ENCODE results near the gene RNF151. TPM values are rescaled to one million over a fixed set of nuclear protein-coding genes. Genes with fewer than 3 reads are reported as not detected.
"Not testable (repeated sequence)": the region's sequence is repeated elsewhere in the genome, so short reads cannot be mapped to it uniquely, and the experiment has no call there.

Gene RNF151
- total and polyA plus RNA-seq, 2 donors (not counting 1 experiment from before 2014, with no cell fraction given): not detected

DNA sequence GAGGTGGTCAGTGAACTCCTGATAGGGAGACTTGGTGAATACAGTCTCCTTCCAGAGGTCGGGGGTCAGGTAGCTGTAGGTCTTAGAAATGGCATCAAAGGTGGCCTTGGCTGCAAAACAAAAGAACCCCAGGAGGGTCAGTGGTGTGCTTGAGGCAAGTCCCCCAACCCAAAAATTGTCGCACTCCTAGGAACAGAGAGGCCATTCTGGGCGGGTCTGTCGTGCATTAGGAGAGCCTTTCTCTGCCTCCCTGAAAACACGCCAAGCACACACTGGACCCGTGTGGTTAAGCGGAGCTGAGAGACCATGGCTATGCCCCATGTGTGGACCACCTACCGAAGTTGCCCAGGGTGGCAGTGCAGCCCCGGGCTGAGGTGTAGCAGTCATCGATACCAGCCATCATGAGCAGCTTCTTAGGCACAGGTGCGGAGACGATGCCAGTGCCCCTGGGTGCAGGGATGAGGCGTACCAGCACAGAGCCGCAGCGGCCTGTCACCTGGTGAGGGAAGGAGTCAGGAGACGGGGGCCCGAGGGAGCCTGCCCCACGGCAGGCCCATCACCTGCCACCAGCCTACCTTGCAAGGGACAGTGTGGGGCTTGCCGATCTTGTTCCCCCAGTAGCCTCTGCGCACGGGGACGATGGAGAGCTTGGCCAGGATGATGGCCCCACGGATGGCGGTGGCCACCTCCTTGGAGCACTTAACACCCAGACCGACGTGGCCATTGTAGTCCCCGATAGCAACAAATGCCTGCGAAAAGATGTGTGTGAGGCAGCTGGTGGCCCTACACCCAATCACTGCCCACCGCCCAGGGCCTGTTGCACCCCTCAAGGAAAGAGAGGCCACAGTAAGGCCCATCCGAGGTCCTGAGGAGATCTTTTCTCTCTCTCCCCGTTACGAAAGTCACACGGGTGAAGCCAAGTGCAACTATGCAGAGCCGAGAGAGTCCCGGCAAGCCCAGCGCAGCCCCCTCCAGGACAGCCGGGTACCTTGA is 4.2 kb upstream of the RNF151 start:
- not testable (repeated sequence) for H3K9me3 ChIP-seq (ENCODE audit: control insufficient read depth, insufficient read depth, low read depth, low read length); H3K9ac ChIP-seq (ENCODE audit: insufficient read depth, low read length); DNase-seq (ENCODE audit: low read depth in 2 of 2); H3K27ac ChIP-seq (ENCODE audit: insufficient read depth, low read length); H4K20me1 ChIP-seq (ENCODE audit: control insufficient read depth, extremely low read depth, insufficient read depth, low read length); H3K4me1 ChIP-seq (ENCODE audit: control insufficient read depth, extremely low read depth, insufficient read depth, low read length); H2AFZ ChIP-seq (ENCODE audit: low read length); H3K27me3 ChIP-seq (ENCODE audit: control insufficient read depth, insufficient read depth, low read length)
- H3K4me3 ChIP-seq (replicated peaks in 1 of 4; ENCODE audit: control extremely low read depth in 1 of 4, insufficient read depth in 1 of 4, low read depth in 3 of 4, low read length in 4 of 4): peak overlapping the region; percentile 79 to 99 (median 86)
- H3K79me2 ChIP-seq (ENCODE audit: control insufficient read depth, insufficient read depth, low read length): peaks cover 52% of the 10 kb centered on the region
- peak overlapping the region; percentile 85 for H3K4me2 ChIP-seq (ENCODE audit: extremely low read depth, insufficient read depth, low read length)
- peaks cover 26% of the 10 kb centered on the region for H3K36me3 ChIP-seq (ENCODE audit: control insufficient read depth, insufficient read depth, low read length)

GRCh38 chr16:1963806-1964505 is 2.7 kb upstream of the RNF151 start:
- peak overlapping the region; percentile 98 for H3K9ac ChIP-seq (ENCODE audit: insufficient read depth, low read length)

More at GRCh38 chr16:1963806-1964505, 2.7 kb upstream of the RNF151 start:
- H3K27ac ChIP-seq (ENCODE audit: insufficient read depth, low read length): peak overlapping the region; percentile 96
- H3K9me3 ChIP-seq (ENCODE audit: control insufficient read depth, insufficient read depth, low read depth, low read length): no peaks in the 10 kb centered on the region
- peak overlapping the region; percentile 79 to 99 (median 86) for H3K4me3 ChIP-seq (replicated peaks in 1 of 4; ENCODE audit: control extremely low read depth in 1 of 4, insufficient read depth in 1 of 4, low read depth in 3 of 4, low read length in 4 of 4)
- H3K4me2 ChIP-seq (ENCODE audit: extremely low read depth, insufficient read depth, low read length): peak overlapping the region; percentile 90
- no peaks in the 10 kb centered on the region for H3K27me3 ChIP-seq (ENCODE audit: control insufficient read depth, insufficient read depth, low read length)
- peak in 1 of 2 donors; percentile 34 for DNase-seq (ENCODE audit: low read depth in 2 of 2)
- H4K20me1 ChIP-seq (ENCODE audit: control insufficient read depth, extremely low read depth, insufficient read depth, low read length): no peaks in the 10 kb centered on the region
- TF ChIP-seq EZH2 (IDR thresholded peaks at IDR 0.05; ENCODE audit: low read length, missing control alignments) (no peak), CTCF (conservative IDR thresholded peaks at IDR 0.05 in 1 of 2, IDR thresholded peaks at IDR 0.05 in 1 of 2; ENCODE audit: low read depth in 1 of 2, low read length in 2 of 2) (no peak)
- peaks cover 9% of the 10 kb centered on the region for H3K4me1 ChIP-seq (ENCODE audit: control insufficient read depth, extremely low read depth, insufficient read depth, low read length)
- H2AFZ ChIP-seq (ENCODE audit: low read length): no peak overlapping the region
- peaks cover 52% of the 10 kb centered on the region for H3K79me2 ChIP-seq (ENCODE audit: control insufficient read depth, insufficient read depth, low read length)
- peaks cover 26% of the 10 kb centered on the region for H3K36me3 ChIP-seq (ENCODE audit: control insufficient read depth, insufficient read depth, low read length)
